HUDEP-2 (cell line): ENCODE data around the gene TRPM3.

Experiments used
- DNase-seq, 76 experiments: peaks; one replicate each; lab custom pipeline; 2025; ENCODE audit not compliant: unreplicated experiment in 76 of 76; lab: John Stamatoyannopoulos, UW

Gene TRPM3

DNA sequence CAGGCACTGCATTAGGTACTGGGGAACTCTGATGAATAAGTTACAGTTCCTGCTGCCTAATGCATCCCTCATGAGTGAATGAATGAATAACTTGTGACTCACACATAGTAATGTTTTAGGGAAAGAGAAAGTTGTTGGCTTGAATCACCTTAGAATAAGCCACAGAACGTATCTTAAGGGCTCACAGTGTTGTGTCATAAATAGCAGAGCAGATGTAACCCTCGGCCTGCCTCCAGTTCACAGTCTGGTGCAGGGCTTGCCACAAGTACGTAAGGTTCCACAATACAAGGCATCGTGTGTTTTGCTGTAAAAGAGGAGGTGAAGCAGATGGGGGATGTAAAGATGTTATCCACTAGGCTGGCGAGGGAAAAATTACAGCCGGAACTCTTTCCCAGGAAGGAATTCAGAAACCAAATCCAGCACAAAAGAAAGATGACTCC lies 218.7 kb downstream of the TRPM3 start:
- DNase-seq: no peak

DNA sequence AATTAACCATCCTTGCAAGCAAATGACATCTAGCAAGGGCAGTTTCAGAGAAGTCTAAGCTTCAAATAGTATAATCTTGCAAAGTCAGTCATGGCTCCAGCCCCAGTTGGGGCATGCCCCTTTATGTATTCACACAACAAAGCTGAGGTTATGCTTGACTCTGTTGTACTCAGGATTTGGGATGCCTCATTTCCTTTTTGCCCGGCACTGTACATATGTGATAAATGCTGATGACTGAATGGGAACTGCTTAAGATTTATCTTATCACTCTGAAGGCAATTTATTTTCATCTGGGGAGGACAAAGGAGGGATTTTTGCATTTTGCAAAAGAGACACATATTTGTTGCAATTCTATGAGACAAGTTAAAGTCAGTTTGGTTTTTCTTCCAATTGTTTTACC lies 219.2 kb downstream of the TRPM3 start:
- DNase-seq: no peak

DNA sequence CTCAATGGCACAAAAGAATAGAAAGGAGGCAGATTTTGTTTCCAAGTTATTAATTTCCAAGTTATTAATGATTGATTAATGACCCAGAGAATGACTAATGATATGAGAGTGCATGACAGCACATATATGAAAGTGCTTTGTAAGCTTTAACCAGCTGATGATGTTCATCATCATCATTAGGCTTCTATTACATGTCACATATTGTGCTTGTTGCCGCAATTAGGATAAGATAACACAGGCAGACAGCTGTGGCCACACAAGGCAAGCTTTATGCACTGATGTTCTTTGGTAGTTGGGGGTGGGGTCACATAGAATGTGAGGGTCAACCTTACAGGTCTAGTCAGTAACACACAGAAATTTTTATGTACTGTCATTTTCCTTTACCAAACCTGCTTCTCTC lies 219.7 kb downstream of the TRPM3 start:
- DNase-seq: no peak

DNA sequence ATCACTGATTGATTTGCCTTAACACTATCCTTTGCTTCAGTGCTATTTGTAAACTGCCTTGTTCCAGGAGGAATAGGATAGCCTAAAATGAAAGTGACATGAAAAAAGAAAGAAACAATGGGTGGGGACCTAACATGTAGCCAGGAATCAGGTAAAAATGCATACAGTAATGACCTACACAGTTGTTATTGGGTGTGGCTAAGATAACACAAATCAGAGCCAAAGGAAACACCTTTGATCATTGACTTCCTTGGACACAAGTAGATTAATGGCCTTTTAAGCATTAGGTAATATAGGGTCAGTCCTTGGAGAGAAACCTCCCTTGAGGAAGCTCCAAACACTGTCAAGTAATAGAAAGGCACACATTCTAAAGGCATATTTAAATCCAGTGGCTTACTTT lies 220.4 kb downstream of the TRPM3 start:
- no peak for DNase-seq

DNA sequence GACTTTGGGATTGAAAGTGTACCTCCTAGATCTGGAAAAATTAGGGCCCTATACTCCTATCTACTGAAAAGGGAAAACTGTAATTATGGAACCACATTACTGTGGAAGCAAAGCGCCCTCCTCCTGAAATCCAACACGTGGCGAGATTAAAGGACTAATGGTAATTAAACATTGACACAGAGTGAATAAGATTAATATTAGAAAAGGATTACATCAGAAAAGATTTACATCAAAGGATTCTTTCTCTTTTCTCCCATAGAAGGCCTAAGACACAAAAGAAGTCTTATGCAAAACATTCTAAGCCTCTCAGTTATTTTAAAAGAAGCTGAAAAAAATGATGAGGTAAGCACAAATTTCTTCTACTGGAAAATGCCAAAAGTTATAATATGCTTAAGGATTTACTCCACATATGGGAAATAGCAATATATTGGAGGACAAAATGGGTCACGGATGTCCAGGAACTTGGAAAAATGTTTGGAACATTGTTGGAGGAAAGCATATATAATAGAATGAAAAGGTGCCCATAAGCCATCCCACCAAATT lies 227.8 kb downstream of the TRPM3 start:
- DNase-seq: no peak

DNA sequence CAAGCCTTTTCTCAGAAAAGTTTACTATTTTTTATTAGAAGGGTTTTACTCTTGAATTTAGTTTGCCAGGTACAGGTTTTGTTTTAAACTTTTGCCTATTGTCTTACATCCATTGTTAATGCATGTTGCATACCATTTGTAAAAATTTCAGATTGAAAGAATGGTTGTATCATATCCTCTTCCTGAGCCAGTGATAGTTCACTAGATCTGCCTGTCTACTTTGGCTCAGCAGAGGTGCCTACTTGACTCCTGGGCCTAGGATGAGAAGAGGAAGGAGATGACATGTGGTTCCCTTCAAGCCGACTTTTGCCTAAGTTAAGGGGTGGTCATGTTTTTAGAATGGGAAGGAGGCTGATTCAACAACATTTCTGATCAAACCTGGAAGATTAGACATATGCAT lies 232.9 kb downstream of the TRPM3 start:
- DNase-seq: no peak

DNA sequence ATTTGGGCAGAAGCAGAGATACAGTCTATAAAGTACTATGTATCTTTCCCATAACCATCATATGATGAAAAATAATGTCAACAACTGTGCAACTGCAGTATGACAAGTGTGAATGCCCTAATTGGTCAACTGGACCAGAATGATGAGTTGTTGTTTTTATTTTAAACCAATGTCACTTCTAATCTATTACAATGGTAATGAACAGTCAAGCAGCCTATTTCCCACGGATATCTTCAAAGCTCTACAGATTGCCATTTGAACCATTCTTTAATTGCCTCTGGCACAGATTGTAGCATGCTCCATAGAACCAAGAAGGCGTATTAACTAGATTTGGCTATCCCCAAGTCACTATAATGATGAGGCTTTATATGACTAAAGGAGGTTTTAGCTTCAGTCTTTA lies 233.6 kb downstream of the TRPM3 start:
- no peak for DNase-seq

DNA sequence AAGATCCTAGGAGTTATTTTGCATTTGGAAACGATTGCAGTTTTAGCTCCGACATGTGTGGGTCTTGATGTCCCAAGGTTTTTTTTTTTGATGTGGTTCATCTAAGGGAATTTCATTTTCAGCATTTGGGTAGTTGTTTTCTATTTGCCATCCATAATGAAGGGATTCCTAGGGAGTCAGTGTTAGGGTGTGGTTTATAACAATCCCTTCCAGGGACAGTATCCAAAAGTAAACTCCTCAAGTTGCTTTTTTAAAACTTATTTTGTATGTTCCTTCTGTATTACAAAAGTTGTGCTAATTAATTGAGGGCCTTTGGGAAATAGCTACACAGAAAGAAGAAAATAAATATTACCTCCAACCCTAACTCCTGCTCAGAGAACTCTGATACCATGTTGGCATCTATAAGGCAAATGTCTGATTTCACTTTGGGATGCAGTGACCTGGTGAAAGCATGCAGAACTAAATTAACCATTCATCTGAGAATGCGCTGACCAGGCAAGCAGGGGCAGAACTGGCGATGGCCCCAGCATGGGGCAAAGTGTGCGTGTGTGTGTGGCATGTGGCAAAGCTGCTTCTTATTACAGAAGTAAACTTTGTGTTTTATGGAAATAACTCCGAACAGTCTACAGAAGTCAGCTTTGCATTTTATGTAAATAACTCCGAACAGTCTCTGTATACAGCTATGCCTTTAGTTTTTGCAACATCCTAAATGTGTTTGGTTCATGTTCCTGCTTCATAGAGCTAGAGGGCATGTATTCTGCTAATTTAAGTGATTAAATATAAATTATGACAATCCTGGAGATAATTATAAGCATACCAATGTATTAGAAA lies 237.2 kb downstream of the TRPM3 start:
- no peak for DNase-seq

DNA sequence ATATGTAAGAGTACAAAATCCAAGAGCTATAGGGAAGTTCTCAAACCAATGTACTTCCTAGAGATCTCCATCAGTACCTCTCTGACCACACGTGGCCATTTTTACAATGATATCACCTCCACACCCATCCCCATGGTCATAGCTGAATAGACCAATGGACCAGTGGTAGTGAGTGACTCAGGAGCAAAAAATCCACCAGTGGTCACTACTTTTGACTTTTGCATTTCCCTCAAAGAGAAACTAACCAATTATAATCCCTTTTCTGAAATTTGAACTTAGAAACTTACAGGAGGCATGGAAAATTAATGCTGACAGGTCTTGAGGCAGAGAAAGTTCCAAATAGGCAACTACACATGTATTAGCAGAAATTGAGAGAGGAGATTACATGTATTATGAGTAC lies 238.4 kb downstream of the TRPM3 start:
- DNase-seq: no peak

DNA sequence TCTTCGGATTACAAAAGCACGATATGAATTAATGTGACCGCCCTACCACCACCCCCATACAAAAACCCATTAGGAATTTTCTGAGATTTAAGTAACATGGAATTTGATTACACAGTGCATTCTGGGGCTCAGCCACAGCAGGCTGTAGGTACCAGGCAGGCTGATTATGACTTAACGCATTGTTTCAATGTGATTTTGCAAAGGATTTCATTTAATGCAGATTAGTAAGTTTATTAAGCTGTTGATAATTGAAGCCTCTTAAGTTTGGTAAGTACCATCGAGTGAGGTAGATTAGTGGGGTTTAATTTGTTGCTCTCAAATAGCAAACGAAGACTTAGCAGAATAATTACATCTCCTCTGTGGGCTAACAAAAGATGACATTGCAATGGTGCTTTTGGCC lies 240.1 kb downstream of the TRPM3 start:
- DNase-seq: no peak

DNA sequence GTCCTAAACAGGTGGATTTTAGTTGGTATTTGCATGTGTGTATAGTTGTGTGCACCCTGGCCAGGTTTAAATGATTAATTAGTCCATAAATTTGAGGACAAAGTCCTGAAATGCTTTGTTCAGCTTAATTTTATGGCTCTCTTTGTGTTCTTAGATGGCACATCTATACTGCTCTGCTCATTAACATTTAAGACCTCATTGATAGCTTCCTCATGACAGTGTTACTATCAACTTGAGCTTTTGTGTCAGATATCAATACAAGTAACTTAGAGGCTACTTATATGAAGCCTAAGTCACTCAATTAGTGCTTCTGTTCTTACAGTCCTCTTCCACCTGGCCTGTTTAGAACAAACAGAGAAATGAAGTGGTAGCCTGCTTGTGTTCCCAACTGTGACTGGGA lies 240.9 kb downstream of the TRPM3 start:
- DNase-seq: no peak

DNA sequence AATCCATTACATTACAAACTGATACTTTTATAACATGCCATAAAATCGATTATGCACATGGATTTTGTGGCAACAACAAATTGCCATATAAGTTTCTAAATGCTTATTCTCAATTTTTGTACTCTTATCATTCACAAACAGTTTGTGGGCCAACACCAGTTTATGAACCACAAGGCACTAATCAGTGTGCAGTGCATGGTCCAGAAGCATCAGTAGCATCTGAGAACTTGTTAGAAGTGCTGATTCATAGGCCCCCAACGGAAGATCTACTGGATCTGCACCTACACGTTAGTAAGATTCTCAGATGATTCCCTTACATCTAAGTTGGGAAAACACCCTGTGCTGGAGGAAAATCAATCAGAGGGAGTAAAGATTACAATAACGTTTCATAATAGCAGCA lies 242.8 kb downstream of the TRPM3 start:
- DNase-seq: no peak

DNA sequence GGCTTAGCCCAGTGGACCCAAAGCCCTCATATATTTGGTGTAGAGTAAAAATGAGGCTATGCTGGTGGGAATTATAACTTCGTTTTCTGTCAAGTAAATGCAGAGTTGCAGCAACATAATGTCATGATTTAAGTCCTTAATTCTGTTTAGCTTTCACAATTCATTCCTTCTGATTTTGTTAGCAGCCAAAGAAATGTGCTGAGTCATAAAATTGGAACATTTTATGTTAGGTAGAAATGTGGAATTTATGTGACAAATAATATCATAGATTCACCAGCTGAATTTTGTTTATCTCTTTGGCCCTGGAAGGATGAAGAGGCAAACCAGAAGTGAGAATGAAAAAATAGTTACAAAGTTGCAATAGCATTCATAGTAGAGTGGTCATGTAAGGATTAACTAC lies 247.0 kb downstream of the TRPM3 start:
- DNase-seq: no peak

DNA sequence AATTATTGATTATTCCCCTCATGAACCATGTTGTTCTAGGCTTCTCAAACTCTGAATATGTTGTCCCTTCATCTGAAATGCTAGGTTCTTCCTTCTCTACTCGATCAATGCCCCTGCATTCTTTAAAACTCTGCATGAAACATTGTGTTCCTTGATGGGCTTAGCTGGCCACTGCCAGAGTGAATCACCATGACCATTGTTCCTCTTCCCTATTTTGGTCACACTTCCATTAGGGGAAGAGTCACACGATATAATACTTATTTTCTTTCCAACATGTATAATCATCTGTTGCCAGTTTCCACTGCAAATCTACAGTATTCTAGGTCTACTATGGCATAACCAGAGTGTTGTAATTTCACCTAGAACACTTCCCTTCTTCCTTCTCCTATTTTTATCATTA lies 247.9 kb downstream of the TRPM3 start:
- DNase-seq: no peak

DNA sequence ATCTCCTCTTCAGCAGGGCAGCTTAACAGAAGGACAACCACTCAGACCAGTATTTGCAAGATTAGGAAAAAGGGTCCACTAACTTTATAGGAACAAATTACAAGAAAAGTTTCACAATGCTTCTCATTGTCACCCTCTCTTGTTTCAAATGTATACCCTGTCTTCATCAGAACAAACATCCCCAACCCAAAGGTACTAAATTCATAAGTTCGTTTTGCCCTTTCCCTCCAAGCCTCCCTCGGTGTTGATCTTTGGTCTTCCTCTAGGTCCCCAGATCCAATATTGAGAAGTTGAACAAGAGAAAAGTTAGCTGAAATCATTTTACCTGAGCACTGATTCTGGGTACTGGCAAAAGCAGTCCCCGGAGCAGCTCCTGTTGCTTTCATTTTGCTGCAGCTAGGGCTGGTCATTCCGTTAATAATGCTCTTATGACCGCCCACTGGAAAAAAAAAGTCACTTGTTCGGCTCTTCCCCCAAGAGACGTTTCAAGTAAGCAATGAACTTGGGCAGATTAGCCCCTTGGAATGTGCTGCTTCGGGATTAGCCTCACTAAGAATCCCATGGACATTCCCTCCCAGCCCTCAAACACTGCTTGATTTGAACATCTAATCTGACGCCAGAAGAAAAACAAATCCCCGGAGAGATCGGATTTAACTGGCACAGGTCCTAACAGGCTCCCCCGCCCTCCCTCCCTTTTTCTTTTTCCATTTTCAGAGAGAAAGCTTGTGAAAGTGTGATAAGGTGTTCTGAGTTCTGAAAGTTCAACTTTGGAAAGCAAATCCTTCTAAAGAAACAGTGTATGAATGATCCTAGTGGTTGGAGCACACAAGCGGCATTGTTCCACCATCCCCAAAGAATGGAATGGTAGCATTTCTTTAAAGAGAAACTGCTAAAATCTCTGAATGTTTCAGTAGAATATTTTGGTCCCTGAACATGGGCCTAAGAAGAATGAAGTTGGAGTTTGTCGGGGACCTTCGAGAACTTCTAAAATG lies 252.5 kb downstream of the TRPM3 start:
- no peak for DNase-seq

DNA sequence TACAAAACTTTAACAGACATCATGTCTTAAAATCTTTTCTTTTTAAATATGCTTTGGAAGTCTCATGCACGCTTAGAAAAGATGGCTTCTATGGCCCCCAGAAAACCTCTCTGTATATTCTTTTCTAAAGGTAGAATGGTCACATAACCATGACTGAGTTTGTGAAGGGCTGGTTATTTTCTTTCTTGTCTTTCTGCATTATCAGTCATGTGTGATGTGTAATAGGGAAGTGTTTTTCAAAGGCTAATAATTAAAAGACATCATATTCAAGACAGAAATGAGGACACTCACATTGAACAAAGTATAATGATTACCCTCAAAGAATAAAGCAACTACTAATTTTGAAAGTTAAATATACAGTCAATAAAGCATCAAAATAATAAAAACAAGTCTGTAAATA lies 253.4 kb downstream of the TRPM3 start:
- DNase-seq: no peak

DNA sequence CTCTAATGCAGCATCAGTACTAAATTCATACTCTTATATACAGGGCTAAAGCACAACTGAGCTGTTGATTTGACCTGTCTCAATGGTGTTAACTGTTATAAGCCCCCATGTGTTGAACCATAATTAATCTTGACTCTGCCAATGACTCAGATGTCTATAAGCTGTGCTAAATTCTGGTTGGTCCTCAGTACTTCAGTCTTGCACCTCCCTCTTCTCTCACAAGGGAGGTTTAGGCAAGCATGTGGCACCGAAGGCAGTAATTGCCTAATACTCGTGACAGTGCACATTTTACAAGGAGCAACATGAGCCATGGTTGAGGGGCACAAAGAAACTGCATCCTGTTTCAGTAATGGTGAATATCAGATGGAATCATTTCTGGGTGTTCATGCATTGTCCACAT lies 255.9 kb downstream of the TRPM3 start:
- no peak for DNase-seq

DNA sequence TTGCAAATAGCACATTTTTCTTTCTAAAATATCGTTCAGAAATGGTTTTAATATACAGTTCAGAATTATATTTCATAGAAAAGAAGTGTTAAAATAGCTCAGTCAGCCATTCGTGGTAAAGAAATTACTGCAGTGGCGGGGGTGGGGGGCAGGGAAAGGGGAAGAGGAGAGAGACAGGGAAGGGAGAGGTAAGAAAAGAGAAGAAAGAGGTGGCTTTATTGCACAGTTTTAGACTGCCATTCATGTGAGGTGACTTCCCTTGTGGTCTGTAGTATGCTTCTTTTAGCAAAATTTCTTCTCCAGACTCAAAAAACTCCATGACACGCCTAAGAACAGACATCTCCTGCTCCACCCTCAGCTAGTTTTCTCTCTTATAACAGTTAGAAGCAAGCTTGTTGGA lies 259.6 kb downstream of the TRPM3 start:
- no peak for DNase-seq

DNA sequence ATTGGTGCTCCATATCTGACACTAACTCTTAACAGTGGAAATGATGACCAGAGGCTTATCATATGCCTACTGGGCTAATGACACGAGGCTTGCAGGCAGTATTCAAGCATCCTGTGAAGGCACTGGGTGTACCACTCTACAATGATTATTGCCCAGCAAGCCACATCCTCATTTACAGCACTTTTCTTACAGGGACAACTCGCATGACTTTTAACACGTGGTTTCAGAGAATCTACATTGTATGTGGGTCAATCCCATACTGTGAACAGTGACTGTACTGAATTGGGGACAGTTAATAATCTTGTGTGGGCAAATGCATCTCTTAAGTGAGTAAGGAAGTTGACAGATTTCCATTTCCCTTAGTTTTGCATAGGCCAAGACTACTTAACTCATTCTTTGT lies 260.0 kb downstream of the TRPM3 start:
- DNase-seq: no peak

DNA sequence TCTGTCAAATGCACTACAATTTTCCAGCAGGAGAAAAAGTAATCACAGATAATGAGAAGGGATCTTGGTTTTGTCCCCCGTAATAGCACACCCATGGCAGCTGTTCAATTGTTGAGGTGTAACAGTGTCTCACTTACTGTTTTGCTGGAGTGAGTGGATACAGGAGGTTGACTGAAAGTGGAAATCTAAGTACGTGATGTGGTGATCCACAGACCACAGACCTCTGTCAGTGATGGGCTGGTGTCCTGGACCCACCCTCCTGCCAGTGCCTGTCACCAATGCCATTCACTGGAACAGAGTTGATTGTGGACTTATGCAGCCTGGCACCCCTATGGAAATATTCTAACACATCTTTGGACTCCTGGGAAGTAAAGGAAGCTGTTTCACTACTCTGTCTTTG lies 261.7 kb downstream of the TRPM3 start:
- DNase-seq: no peak

DNA sequence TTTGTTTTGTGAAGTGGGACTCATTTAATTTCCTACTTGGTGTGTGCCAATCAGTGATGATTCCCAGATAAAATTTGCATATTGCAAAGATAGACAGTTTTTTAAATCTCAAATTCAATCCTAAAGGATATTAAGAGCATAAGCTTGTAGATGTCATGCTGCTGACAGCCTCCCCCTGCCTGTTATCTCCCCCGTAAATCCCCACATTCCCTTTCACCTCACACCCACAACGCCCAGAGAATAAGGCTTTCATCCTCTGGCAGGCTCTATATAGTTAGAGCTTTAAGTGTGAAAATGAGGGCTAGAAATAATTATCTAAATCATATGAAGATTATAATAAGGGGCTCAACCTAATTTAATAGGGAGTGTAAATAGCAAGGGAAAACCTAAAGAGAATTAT lies 265.0 kb downstream of the TRPM3 start:
- no peak for DNase-seq
